Left renal cortex interstitium (tissue), 4 donors: ENCODE data around the gene CRACR2A. TPM values are rescaled to one million over a fixed set of nuclear protein-coding genes. Genes with fewer than 3 reads are reported as not detected.
A peak's percentile ranks its signal among the peaks of the same experiment; 100 is the strongest.

Experiments used
- DNase-seq, 4 donors: peaks; one replicate each; pipeline ENCODE4 v3.0.0-alpha.2; 2013; ENCODE audit warnings: low read depth in 4 of 4, low spot score in 2 of 4, missing footprints in 1 of 4
- polyA plus RNA-seq, 4 donors: library from polyadenylated mRNA; unstranded; fragments of 120-200 nt; gene quantifications; one replicate each; pipeline ENCODE4 v1.2.1, GENCODE V29; 2013; ENCODE audit not compliant: insufficient read length in 4 of 4

CRACR2A gene, protein sequence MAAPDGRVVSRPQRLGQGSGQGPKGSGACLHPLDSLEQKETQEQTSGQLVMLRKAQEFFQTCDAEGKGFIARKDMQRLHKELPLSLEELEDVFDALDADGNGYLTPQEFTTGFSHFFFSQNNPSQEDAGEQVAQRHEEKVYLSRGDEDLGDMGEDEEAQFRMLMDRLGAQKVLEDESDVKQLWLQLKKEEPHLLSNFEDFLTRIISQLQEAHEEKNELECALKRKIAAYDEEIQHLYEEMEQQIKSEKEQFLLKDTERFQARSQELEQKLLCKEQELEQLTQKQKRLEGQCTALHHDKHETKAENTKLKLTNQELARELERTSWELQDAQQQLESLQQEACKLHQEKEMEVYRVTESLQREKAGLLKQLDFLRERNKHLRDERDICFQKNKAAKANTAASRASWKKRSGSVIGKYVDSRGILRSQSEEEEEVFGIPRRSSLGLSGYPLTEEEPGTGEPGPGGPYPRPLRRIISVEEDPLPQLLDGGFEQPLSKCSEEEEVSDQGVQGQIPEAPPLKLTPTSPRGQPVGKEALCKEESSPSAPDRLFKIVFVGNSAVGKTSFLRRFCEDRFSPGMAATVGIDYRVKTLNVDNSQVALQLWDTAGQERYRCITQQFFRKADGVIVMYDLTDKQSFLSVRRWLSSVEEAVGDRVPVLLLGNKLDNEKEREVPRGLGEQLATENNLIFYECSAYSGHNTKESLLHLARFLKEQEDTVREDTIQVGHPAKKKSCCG
- polyA plus RNA-seq, result 1 to 10 TPM; 1.4 to 1.8 (median 1.5) TPM

DNA sequence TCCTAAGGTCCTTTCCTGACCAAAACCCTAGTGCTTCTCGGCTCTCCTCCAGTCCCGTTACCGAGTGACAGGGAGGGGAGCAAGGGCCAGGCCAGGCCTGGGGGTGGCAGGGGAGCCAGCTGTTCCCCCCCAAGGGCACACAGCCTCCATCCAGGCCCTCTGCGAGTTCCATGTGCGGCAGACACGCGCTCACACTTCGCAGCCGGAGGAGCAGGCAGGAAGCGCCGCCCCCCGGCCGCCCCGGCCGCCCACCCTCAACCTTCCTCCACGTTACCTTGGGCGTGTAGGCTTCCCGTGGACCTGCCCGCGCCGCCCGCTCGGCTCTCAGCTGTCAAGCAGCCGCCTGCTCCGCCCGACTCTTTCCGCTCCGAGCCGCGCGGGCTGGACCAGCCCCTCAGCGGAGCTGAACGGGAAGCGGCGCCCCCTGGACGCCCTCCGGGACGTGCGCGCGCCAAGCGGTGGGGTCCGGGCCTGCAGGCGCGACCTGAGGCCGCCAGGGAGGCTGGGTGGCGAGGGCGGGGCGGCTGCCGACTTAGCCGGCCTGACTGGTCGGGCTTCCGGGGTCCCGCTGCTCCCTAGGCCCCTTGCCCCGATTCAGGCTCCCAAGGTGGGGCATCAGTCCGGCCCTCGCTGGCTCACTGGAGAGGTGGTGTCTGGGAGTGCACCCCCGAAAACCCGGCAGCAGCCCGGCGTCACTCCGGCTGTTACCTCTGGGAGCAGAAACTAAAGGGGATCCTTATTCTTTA, at the start of gene CRACR2A:
Gene CRACR2A (minus strand): TSS at position 369 of the 746 bp plus-strand sequence. CDS start 56,110 bp downstream, outside the sequence.
- DNase-seq, result peak in 1 of 4 donors; percentile 53

GRCh38 chr12:3797531-3798048, 44.7 kb upstream of the CRACR2A start:
- no peak for DNase-seq

- peak in 3 of 4 donors; percentile 37 to 57 (median 44) for DNase-seq
Observed at GRCh38 chr12:3795492-3796133, 42.7 kb upstream of the CRACR2A start.

DNA sequence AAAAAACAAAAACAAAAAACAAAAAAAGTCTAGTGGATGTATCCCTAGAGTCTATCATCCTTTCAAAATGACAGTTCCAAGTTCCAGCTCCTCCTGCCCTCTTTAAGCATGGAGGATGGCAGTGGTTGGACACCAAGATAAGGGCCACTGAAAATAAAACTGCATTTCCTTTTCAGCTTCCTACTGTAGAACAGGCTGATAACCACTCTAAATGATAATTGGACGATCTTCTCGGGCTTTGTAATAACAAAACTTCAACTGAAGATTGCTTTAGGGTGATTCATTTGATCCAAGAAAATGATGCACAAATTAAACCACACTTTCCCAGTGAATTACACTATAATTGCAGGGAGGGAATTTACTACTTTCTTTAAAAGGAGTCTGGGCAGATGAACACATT, 42.2 kb upstream of the CRACR2A start:
- no peak for DNase-seq

DNA sequence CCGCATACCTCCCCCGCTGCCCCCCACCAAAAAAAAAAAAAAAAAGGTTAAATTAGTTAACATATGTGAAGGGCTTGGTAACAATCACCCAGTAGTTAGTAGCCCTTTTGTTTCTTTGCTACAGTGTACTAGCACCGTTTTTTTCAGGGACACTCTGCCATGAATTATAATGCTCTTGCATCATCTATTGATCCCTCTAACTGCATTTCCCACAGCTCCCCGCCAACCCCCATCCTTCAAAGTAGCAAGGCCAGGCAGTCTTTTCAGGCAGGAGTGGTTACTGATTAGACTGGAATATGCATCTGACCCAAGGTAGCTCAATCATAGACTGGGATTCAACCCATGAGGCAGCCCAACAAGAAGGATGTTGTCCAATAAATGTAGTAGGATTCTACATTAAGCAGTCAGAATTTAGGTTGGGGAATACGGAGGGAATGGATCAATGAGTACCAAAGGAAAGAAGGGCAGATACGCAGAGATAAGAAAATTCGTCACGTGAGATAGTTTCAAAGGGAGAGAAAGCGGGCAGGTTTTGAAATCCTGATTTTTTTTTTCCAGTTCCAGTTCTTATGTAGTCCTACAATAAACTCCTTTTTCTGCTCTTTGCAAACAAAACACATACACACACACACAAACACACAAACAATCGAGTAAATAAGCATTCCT, 39.8 kb upstream of the CRACR2A start:
- no peak for DNase-seq

- DNase-seq, result no peak
Observed at GRCh38 chr12:3791256-3791874, 38.5 kb upstream of the CRACR2A start.

GRCh38 chr12:3790642-3791041, 37.7 kb upstream of the CRACR2A start:
- DNase-seq, result no peak

DNA sequence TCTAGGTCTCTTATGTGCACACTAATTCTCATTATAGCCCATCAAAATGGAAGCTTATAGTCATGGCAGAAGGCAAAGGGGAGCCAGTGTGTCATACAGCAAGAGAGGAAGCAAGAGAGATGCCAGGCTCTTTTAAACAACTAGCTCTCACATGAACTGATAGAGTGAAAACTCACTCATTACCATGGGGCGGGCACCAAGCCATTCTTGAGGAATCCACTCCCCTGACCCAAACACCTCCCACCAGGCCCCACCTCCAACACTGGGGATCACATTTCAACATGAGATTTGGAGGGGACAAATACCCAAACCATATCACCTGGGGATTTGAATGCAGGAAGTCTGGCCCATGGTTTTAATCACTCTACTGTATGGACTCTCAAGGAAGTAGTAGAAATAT, 36.9 kb upstream of the CRACR2A start:
- no peak for DNase-seq

DNA sequence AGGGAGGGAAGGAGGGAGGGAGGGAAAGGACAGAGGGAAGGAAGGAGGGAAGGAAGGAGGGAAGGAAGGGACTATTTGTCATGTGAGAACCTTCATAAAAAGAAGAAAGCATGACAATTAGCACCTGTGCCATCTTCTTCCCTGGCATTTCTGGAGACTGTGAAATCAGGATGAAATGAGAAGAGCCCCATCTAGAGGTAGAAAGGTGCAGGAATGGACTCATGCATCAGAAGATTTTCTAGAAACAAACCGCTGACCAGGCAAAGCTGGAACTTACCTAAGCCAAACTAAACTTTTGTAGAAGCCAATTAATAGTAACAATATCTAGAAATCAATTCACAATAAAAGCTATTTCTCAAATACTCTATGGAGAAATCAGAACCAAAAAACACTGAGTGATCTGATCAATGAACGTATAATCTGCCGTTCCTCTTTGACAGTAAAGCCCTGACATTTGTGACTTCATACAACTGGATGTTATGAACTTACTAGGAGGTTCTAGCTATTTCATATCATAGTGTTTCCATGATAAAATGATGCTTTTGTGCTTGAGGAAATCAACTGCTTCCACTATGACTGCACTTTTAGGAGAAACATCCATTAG, 24.4 kb upstream of the CRACR2A start:
- DNase-seq, result no peak

- DNase-seq, result no peak
Observed at GRCh38 chr12:3775385-3776035, 22.6 kb upstream of the CRACR2A start.

- DNase-seq, result no peak
Observed at GRCh38 chr12:3772380-3772779, 19.5 kb upstream of the CRACR2A start.

DNA sequence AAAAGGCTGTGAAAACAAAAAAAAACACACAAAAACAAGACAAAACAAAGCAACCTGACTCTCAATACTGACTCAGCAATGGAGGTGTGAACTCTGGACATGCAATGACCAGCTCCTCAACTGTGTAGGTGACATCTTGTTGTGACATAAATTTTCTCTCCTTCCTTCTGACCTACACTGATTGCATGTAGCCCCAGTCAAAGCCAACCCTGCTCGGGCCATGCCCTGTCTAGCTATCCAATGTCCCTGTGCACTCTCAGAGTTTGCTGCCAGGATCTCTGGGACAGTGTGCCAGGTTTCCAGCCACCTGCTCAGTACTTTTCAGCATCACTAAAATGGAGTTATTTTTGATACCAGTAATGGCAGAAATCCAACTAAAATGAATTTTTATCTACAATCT, 18.9 kb upstream of the CRACR2A start:
- DNase-seq, result no peak

GRCh38 chr12:3770891-3771290, 18.0 kb upstream of the CRACR2A start:
- DNase-seq, result no peak

DNA sequence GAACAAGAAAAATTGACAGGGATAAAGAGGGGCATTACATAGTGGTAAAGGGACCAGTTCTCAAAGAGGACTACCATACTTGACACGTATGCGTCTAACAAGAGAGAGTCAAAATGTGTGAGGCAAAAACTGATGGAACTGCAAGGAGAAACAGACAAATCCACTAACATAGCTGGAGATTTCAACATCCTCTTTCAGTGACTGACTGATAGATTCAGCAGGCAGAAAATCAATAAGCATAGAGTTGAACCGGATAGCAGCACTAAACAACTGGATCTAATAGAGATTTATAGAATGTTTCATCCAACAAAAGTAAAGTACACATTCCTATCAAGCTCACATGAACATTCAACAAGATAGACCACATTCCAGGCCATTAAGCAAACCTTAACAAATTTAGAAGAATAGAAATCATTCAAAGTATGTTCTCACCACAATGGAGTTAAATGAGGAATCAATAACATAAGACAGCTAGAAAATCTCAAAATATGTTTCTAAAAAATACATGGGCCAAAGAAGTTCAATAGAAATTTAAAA, 16.1 kb upstream of the CRACR2A start:
- no peak for DNase-seq

GRCh38 chr12:3761116-3761735, 8.3 kb upstream of the CRACR2A start:
- no peak for DNase-seq

DNA sequence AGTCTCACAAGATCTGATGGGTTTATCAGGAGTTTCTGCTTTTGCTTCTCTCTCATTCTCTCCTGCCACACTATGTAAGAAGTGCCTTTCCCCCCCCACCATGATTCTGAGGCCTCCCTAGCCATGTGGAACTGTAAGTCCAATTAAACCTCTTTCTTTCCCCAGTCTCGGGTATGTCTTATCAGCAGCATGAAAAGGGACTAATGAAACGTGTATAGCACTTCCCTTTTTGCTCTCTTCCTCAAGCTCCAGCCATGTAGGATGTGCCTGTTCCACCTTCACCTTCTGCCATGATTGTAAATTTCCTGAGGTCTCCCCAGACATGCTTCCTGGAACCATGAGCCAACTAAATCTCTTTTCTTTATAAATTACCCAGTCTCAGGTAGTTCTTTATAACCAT, 7.0 kb upstream of the CRACR2A start:
- no peak for DNase-seq

DNA sequence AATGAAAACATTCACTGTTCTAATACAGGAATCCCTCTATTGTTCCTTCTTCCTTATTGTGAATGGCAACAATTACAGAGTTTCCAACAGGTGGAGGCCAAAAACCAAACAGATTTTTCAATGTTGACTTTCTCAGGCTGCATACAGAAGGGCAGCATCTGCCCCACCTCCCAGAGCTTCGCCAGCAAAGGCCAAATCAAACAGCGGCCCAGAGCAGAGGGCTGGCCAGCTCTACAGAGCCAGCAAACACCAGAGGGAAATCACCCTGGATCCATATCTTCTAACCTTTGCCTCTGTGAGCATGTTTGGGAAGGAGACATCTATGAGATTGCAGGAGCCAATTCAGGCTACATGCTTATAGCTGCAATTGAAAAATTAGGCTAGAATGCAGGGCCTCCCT, 4.4 kb upstream of the CRACR2A start:
- DNase-seq, result no peak

- DNase-seq, result no peak
Observed at GRCh38 chr12:3755898-3756297, 3.0 kb upstream of the CRACR2A start.
